Adrenal gland (tissue), 12 donors: Measurements from ENCODE around the gene PRR5. TPM values are rescaled to one million over a fixed set of nuclear protein-coding genes. Genes with fewer than 3 reads are reported as not detected.

Experiments
- DNase-seq, 7 donors: peaks; one replicate each; pipeline ENCODE4 v3.0.0-alpha.2; 2019 to 2020
- H3K27ac ChIP-seq, 5 donors: fragments of 200-600 bp; sonication (generic) in 4 of 5; 1 replicate in 3 of 5; 2 replicates in 2 of 5; pipeline versions ENCODE4 v1.5.1 to v1.8.0; 2016 to 2020; ENCODE audit warnings: mild to moderate bottlenecking in 1 of 5
- H3K27me3 ChIP-seq: fragments of 200-600 bp; 2 replicates; pipeline ENCODE4 v1.8.0; 2021
- H3K36me3 ChIP-seq, 2 donors: fragments of 200-600 bp; replicated peaks in 1 of 2; 1 replicate in 1 of 2; 2 replicates in 1 of 2; pipeline versions ENCODE4 v1.5.1 to v1.8.0; 2018 to 2022
- H3K4me1 ChIP-seq, 2 donors: fragments of 200-600 bp; replicated peaks in 1 of 2; 1 replicate in 1 of 2; 2 replicates in 1 of 2; pipeline versions ENCODE4 v1.5.1 to v1.8.0; 2018 to 2021
- H3K4me3 ChIP-seq, 4 donors: fragments of 200-600 bp; sonication (generic) in 3 of 4; one replicate each; pipeline ENCODE4 v1.5.1; 2016 to 2018
- H3K9me3 ChIP-seq, 3 donors: fragments of 200-600 bp; sonication (generic) in 1 of 3; replicated peaks in 1 of 3; 1 replicate in 2 of 3; 2 replicates in 1 of 3; pipeline versions ENCODE4 v1.5.1 to v1.8.0; 2016 to 2021
- CTCF ChIP-seq, 6 experiments: fragments of 450-650 bp in 4 of 6; fragments of 200-600 bp in 2 of 6; sonication (generic) in 1 of 6; IDR thresholded peaks; 1 replicate in 5 of 6; 2 replicates in 1 of 6; pipeline versions ENCODE4 v1.5.1 to v1.8.0; 2016 to 2021; ENCODE audit warnings: antibody characterized with exemption in 6 of 6, mild to moderate bottlenecking in 2 of 6, moderate library complexity in 1 of 6
- POLR2A ChIP-seq, 2 donors: fragments of 450-650 bp; IDR thresholded peaks; one replicate each; pipeline ENCODE4 v1.6.1; 2017; ENCODE audit warnings: antibody characterized with exemption in 2 of 2, mild to moderate bottlenecking in 2 of 2, moderate library complexity in 1 of 2
- WGBS, 4 donors: extraction: QIAGEN DNeasy Blood & Tissue Kit in 2 of 4; methylation state at CpG; one replicate each; pipeline versions ENCODE4 v1.1.5 to v1.1.7; 2013 to 2017; 5-methylcytosine and 5-hydroxymethylcytosine counted together
- intact Hi-C, 2 donors: fragments of 100-400 bp; cut with DNase I; formaldehyde crosslinking; loops; one replicate each; pipeline versions ENCODE4 v1.14.1 to v1.15.0; 2022 to 2023
- polyA plus RNA-seq, 3 donors: library from polyadenylated mRNA; stranded (reverse); fragments of 200-250 nt in 2 of 3; fragments of 350-450 nt in 1 of 3; fragmentation: Illumina TruSeq in 1 of 3; extraction: RNeasy Lipid Tissue Mini Kit (QIAGEN cat#74804) in 1 of 3; gene quantifications; one replicate each; pipeline ENCODE4 v1.2.3, GENCODE V29; 2013 to 2014
- total RNA-seq, 9 donors: library from RNA; depleted of rRNA in 4 of 9; stranded (reverse); fragments of >200 nt in 4 of 9; fragments of 120-200 nt in 1 of 9; fragmentation: NEBNext Ultra II Directional in 1 of 9; extraction: Animal tissue kit (Norgen Biotek cat#: 25700) in 1 of 9; gene quantifications; one replicate each; pipeline versions ENCODE4 v1.1.0 to v1.2.4, GENCODE V29; 2013 to 2023
- donor health status: healthy with polysubstance abuse.
- donor health status: Bipolar disorder and iron deficiency.
- donor health status: DM: yes; HTN: yes; CAD: no.
- donor health status: DM: no; HTN: no; CAD: no.
- donor health status: DM: no; HTN: no; CAD: no.
- donor health status: DM: yes; HTN: yes; CAD: no.

Gene PRR5
- total and polyA plus RNA-seq, 12 donors = 1.7 to 21.4 (median 11.7) TPM

- Histone ChIP-seq H3K27me3 (no peaks in the 10 kb centered on the region), H3K36me3 (no peaks in the 10 kb centered on the region), H3K4me1 (no peaks in the 10 kb centered on the region), H3K27ac (no peak overlapping the region), H3K4me3 (no peak overlapping the region), H3K9me3 (no peaks in the 10 kb centered on the region)
- no peak for DNase-seq
- 43 to 61% (median 54%) methylated on average over 10 to 14 of the region's 14 CpGs for WGBS, 4 donors
- intact Hi-C loops = no loop called here
- TF ChIP-seq POLR2A (IDR thresholded peaks at IDR 0.05) (no peak), CTCF (IDR thresholded peaks at IDR 0.05) (no peak)
Measured at GRCh38 chr22:44783581-44783980, 81.6 kb downstream of the PRR5 start.

GRCh38 chr22:44786136-44786535 is 84.1 kb downstream of the PRR5 start:
- WGBS, 4 donors = 81 to 93% (median 86%) methylated on average over 23 of the region's 23 CpGs
- no peak for DNase-seq
- Histone ChIP-seq H3K27me3 (no peaks in the 10 kb centered on the region), H3K4me1 (no peaks in the 10 kb centered on the region), H3K36me3 (no peaks in the 10 kb centered on the region), H3K9me3 (no peaks in the 10 kb centered on the region), H3K27ac (no peak overlapping the region), H3K4me3 (no peak overlapping the region)
- intact Hi-C loops = no loop called here
- TF ChIP-seq POLR2A (IDR thresholded peaks at IDR 0.05) = no peak

GRCh38 chr22:44786610-44787009 is 84.6 kb downstream of the PRR5 start:
- WGBS, 4 donors = 69 to 90% (median 79%) methylated on average over 5 to 7 of the region's 7 CpGs
- TF ChIP-seq POLR2A (IDR thresholded peaks at IDR 0.05) = no peak
- no peak for TF ChIP-seq CTCF (IDR thresholded peaks at IDR 0.05)
- intact Hi-C loops = no loop called here

More at GRCh38 chr22:44786610-44787009, 84.6 kb downstream of the PRR5 start:
- no peak for DNase-seq
- H3K9me3 ChIP-seq = no peaks in the 10 kb centered on the region
- H3K4me3 ChIP-seq = no peak overlapping the region
- no peaks in the 10 kb centered on the region for H3K4me1 ChIP-seq
- H3K27me3 ChIP-seq = no peaks in the 10 kb centered on the region
- H3K27ac ChIP-seq = no peak overlapping the region
- no peaks in the 10 kb centered on the region for H3K36me3 ChIP-seq

Other genes starting within 250 kb of the PRR5 start
- gene RTL6, start 204.0 kb upstream of the PRR5 start, total RNA-seq = 10 to 100 TPM; 24.3 to 45.4 (median 31.0) TPM
- 10 to 100 TPM in 1 of 3 donors, 1 to 10 TPM in 2; 2.2 to 27.8 (median 6.0) TPM for gene RTL6, start 204.0 kb upstream of the PRR5 start, polyA plus RNA-seq
- gene ARHGAP8, start 50.4 kb downstream of the PRR5 start, total RNA-seq = 10 to 100 TPM in 1 of 9 donors, 1 to 10 TPM in 3, under 1 TPM in 5; 0.12 to 17.8 (median 0.80) TPM
- gene ARHGAP8, start 50.4 kb downstream of the PRR5 start, polyA plus RNA-seq = 1 to 10 TPM in 2 of 3 donors, under 1 TPM in 1; 0.71 to 3.9 (median 3.3) TPM